RWPE1 (cell line): ENCODE data around the gene IQCH.
A peak's percentile ranks its signal among the peaks of the same experiment; 100 is the strongest.

ENCODE experiments used
- CTCF ChIA-PET: fragments of 350-600 bp; sonication (Branson Sonifier 250); formaldehyde crosslinking; extraction: SDS; loops from one replicate; lab custom pipeline; 2021; lab: Yijun Ruan, JAX
- POLR2A ChIA-PET: fragments of 400-600 bp; formaldehyde crosslinking; extraction: SDS; loops from one replicate; lab custom pipeline; 2020; ENCODE audit warnings: antibody characterized with exemption; ENCODE audit not compliant: low non-redundant PET; lab: Yijun Ruan, JAX
- DNase-seq: peaks from one replicate; pipeline ENCODE4 v3.0.0; 2012; ENCODE audit warnings: low spot score
- H3K27ac ChIP-seq: fragments of 450-650 bp; 2 replicates; pipeline ENCODE4 v1.5.1; 2017
- CTCF ChIP-seq: fragments of 450-650 bp; conservative IDR thresholded peaks from 2 replicates; pipeline ENCODE4 v1.5.1; 2017; ENCODE audit warnings: low read depth, mild to moderate bottlenecking

IQCH gene

GRCh38 chr15:67254238-67255175 is at the start of gene IQCH, which contains the start of gene AAGAB:
Gene IQCH (plus strand): TSS chr15:67254786. CDS start chr15:67254897, 111 bp downstream.
Gene AAGAB (minus strand): TSS chr15:67254661. CDS start chr15:67254631, 30 bp downstream.
- DNase-seq = peak; percentile 98
- no peak for TF ChIP-seq CTCF
- ChIA-PET CTCF (interaction anchor here (1.0 kb wide), 1 partner anchor 8 kb away, joined by 3 read pairs; no protein-coding TSS in a partner anchor), POLR2A (interaction anchor here (0.6 kb wide), 1 partner anchor 28 kb away, joined by 3 read pairs; no protein-coding TSS in a partner anchor)
- peak within 1 kb of the TSS; percentile 93 for H3K27ac ChIP-seq

GRCh38 chr15:67207555-67208207 is 46.9 kb upstream of the IQCH start:
- ChIA-PET CTCF (no interaction called here), POLR2A (interaction anchor here (0.6 kb wide), 1 partner anchor 92 kb away, joined by 3 read pairs; no protein-coding TSS in a partner anchor)
- no peak overlapping the region for H3K27ac ChIP-seq
- TF ChIP-seq CTCF = no peak
- no peak for DNase-seq

- no peak overlapping the region for H3K27ac ChIP-seq
- ChIA-PET CTCF (no interaction called here), POLR2A (interaction anchor here (0.6 kb wide), 1 partner anchor 93 kb away, joined by 3 read pairs; no protein-coding TSS in a partner anchor)
- DNase-seq = no peak
- TF ChIP-seq CTCF = no peak
These were observed 46.2 kb upstream of the IQCH start for GRCh38 chr15:67208396-67208795.

GRCh38 chr15:67210555-67211168 is 43.9 kb upstream of the IQCH start:
- ChIA-PET CTCF (no interaction called here), POLR2A (no interaction called here)
- DNase-seq = no peak
- TF ChIP-seq CTCF = no peak
- no peak overlapping the region for H3K27ac ChIP-seq

GRCh38 chr15:67212684-67213367 is 41.8 kb upstream of the IQCH start:
- POLR2A ChIA-PET = no interaction called here
- DNase-seq = no peak
- CTCF ChIA-PET = no interaction called here
- no peak overlapping the region for H3K27ac ChIP-seq
- no peak for TF ChIP-seq CTCF
